ENCODE results near the gene PDE8A.

PDE8A gene

GRCh38 chr15:85034276-85034675 is 52.6 kb downstream of the PDE8A start:
- no peak for DNase-seq (ENCODE audit: low read depth in 2 of 2)

GRCh38 chr15:85035980-85036379 is 54.3 kb downstream of the PDE8A start:
- DNase-seq (ENCODE audit: low read depth in 2 of 2): no peak

GRCh38 chr15:85036716-85037115 is 55.1 kb downstream of the PDE8A start:
- DNase-seq (ENCODE audit: low read depth in 2 of 2): no peak

- DNase-seq (ENCODE audit: low read depth in 2 of 2): no peak
Measured at GRCh38 chr15:85037641-85038040, 56.0 kb downstream of the PDE8A start.

GRCh38 chr15:85041230-85041629 is 59.6 kb downstream of the PDE8A start:
- no peak for DNase-seq (ENCODE audit: low read depth in 2 of 2)

GRCh38 chr15:85044251-85044853 is 62.7 kb downstream of the PDE8A start:
- peak in 1 of 2 donors; percentile 13 for DNase-seq (ENCODE audit: low read depth in 2 of 2)

- DNase-seq (ENCODE audit: low read depth in 2 of 2): no peak
Measured at GRCh38 chr15:85044894-85045293, 63.2 kb downstream of the PDE8A start.

GRCh38 chr15:85045615-85046014 is 64.0 kb downstream of the PDE8A start:
- no peak for DNase-seq (ENCODE audit: low read depth in 2 of 2)

- DNase-seq (ENCODE audit: low read depth in 2 of 2): no peak
Measured at GRCh38 chr15:85047271-85047948, 65.8 kb downstream of the PDE8A start.

- no peak for DNase-seq (ENCODE audit: low read depth in 2 of 2)
Measured at GRCh38 chr15:85048430-85048829, 66.8 kb downstream of the PDE8A start.

- DNase-seq (ENCODE audit: low read depth in 2 of 2): no peak
Measured at GRCh38 chr15:85049805-85050204, 68.1 kb downstream of the PDE8A start.

- DNase-seq (ENCODE audit: low read depth in 2 of 2): no peak
Measured at GRCh38 chr15:85059734-85060133, 78.1 kb downstream of the PDE8A start.

GRCh38 chr15:85062560-85062959 is 80.9 kb downstream of the PDE8A start:
- no peak for DNase-seq (ENCODE audit: low read depth in 2 of 2)

- no peak for DNase-seq (ENCODE audit: low read depth in 2 of 2)
Measured at GRCh38 chr15:85063088-85063487, 81.4 kb downstream of the PDE8A start.

- DNase-seq (ENCODE audit: low read depth in 2 of 2): no peak
Measured at GRCh38 chr15:85063522-85064079, 81.9 kb downstream of the PDE8A start.

- no peak for DNase-seq (ENCODE audit: low read depth in 2 of 2)
Measured at GRCh38 chr15:85064710-85065109, 83.1 kb downstream of the PDE8A start.

GRCh38 chr15:85071061-85071460 is 89.4 kb downstream of the PDE8A start:
- no peak for DNase-seq (ENCODE audit: low read depth in 2 of 2)

GRCh38 chr15:85071504-85071903 is 89.8 kb downstream of the PDE8A start:
- DNase-seq (ENCODE audit: low read depth in 2 of 2): no peak

- no peak for DNase-seq (ENCODE audit: low read depth in 2 of 2)
Measured at GRCh38 chr15:85072917-85073316, 91.3 kb downstream of the PDE8A start.

- no peak for DNase-seq (ENCODE audit: low read depth in 2 of 2)
Measured at GRCh38 chr15:85073556-85074194, 92.0 kb downstream of the PDE8A start.

- no peak for DNase-seq (ENCODE audit: low read depth in 2 of 2)
Measured at GRCh38 chr15:85086855-85087254, 105.2 kb downstream of the PDE8A start.

GRCh38 chr15:85088300-85088699 is 106.6 kb downstream of the PDE8A start:
- DNase-seq (ENCODE audit: low read depth in 2 of 2): no peak

Data from stimulated activated CD4-positive, alpha-beta T cell treated with anti-CD3 and anti-CD28 coated beads, Interleukin-1b, Interleukin-23, amount 100 ng/mL, for 1 hour (primary cell).